Fibroblast of lung (primary cell): Measurements from ENCODE around the gene IL17RA. TPM values are rescaled to one million over a fixed set of nuclear protein-coding genes. Genes with fewer than 3 reads are reported as not detected.

Experiments used
- DNase-seq, 2 donors: peaks; one replicate each; pipeline versions ENCODE4 v3.0.0 to v3.0.0-alpha.2; 2010; ENCODE audit warnings: low read depth in 2 of 2
- H2AFZ ChIP-seq: 2 replicates; pipeline ENCODE4 v1.5.1; 2012; ENCODE audit warnings: low read length, control low read depth, inconsistent platforms
- H3K27ac ChIP-seq: 2 replicates; pipeline ENCODE4 v1.5.1; 2011; ENCODE audit warnings: low read length, control low read depth; ENCODE audit not compliant: insufficient read depth
- H3K27me3 ChIP-seq: 2 replicates; pipeline ENCODE4 v1.5.1; 2011; ENCODE audit warnings: mild to moderate bottlenecking, low read length; ENCODE audit not compliant: control insufficient read depth, insufficient read depth
- H3K36me3 ChIP-seq: 2 replicates; pipeline ENCODE4 v1.5.1; 2011; ENCODE audit warnings: low read length; ENCODE audit not compliant: control insufficient read depth, insufficient read depth
- H3K4me1 ChIP-seq: 2 replicates; pipeline ENCODE4 v1.5.1; 2011; ENCODE audit warnings: low read length; ENCODE audit not compliant: control insufficient read depth, insufficient read depth; ENCODE audit errors: extremely low read depth
- H3K4me2 ChIP-seq: 2 replicates; pipeline ENCODE4 v1.5.1; 2011; ENCODE audit warnings: low read length, control low read depth; ENCODE audit not compliant: insufficient read depth; ENCODE audit errors: extremely low read depth
- H3K4me3 ChIP-seq, 4 experiments: fragments of 200-600 bp in 1 of 4; sonication (generic) in 1 of 4; replicated peaks in 1 of 4; 2 replicates each; pipeline ENCODE4 v1.5.1; 2011 to 2016; ENCODE audit warnings: low read length in 4 of 4, low read depth in 3 of 4, mild to moderate bottlenecking in 3 of 4, control low read depth in 2 of 4, inconsistent platforms in 1 of 4, mixed read lengths in 1 of 4; ENCODE audit not compliant: insufficient read depth in 1 of 4; ENCODE audit errors: control extremely low read depth in 1 of 4
- H3K79me2 ChIP-seq: 2 replicates; pipeline ENCODE4 v1.5.1; 2012; ENCODE audit warnings: mild to moderate bottlenecking, low read length, inconsistent platforms; ENCODE audit not compliant: control insufficient read depth, insufficient read depth
- H3K9ac ChIP-seq: 2 replicates; pipeline ENCODE4 v1.5.1; 2011; ENCODE audit warnings: mild to moderate bottlenecking, low read length, control low read depth; ENCODE audit not compliant: insufficient read depth
- H3K9me3 ChIP-seq: 2 replicates; pipeline ENCODE4 v1.5.1; 2012; ENCODE audit warnings: low read depth, low read length; ENCODE audit not compliant: control insufficient read depth, insufficient read depth
- H4K20me1 ChIP-seq: 2 replicates; pipeline ENCODE4 v1.5.1; 2011; ENCODE audit warnings: low read length; ENCODE audit not compliant: control insufficient read depth, insufficient read depth; ENCODE audit errors: extremely low read depth
- EZH2 ChIP-seq: IDR thresholded peaks from 2 replicates; pipeline ENCODE4 v1.5.1; 2012; ENCODE audit warnings: low read length, control low read depth, mild to moderate bottlenecking; ENCODE audit errors: missing control alignments
- polyA plus RNA-seq, 2 donors: library from polyadenylated mRNA; depleted of rRNA in 1 of 2; stranded (reverse) in 1 of 2; unstranded in 1 of 2; fragments of >200 nt; gene quantifications; 2 replicates each; pipeline ENCODE4 v1.2.1, GENCODE V29; 2011 to 2012; ENCODE audit warnings: missing spikeins in 1 of 2
- total RNA-seq: library from RNA; depleted of rRNA; stranded (reverse); fragments of >200 nt; gene quantifications from 2 replicates; pipeline ENCODE4 v1.2.1, GENCODE V29; 2014
- TF ChIP-seq, protein P1 (sequence below), 2 donors: IDR thresholded peaks in 1 of 2; conservative IDR thresholded peaks in 1 of 2; 1 replicate in 1 of 2; 2 replicates in 1 of 2; pipeline ENCODE4 v1.5.1; 2011 to 2012; ENCODE audit warnings: low read length in 2 of 2, control low read depth in 1 of 2, inconsistent platforms in 1 of 2, low read depth in 1 of 2, mild to moderate bottlenecking in 1 of 2

Gene IL17RA
- total and polyA plus RNA-seq, 2 donors (not counting 1 experiment from before 2014, with no cell fraction given), result 5.3 to 7.1 TPM

- no peaks in the 10 kb centered on the region for H3K79me2 ChIP-seq
- H3K4me3 ChIP-seq, result no peak overlapping the region
- H3K9ac ChIP-seq, result no peak overlapping the region
- DNase-seq, result no peak
- no peaks in the 10 kb centered on the region for H4K20me1 ChIP-seq
- H3K27ac ChIP-seq, result no peak overlapping the region
- no peaks in the 10 kb centered on the region for H3K9me3 ChIP-seq
- H3K4me2 ChIP-seq, result no peak overlapping the region
- TF ChIP-seq, protein P1, sequence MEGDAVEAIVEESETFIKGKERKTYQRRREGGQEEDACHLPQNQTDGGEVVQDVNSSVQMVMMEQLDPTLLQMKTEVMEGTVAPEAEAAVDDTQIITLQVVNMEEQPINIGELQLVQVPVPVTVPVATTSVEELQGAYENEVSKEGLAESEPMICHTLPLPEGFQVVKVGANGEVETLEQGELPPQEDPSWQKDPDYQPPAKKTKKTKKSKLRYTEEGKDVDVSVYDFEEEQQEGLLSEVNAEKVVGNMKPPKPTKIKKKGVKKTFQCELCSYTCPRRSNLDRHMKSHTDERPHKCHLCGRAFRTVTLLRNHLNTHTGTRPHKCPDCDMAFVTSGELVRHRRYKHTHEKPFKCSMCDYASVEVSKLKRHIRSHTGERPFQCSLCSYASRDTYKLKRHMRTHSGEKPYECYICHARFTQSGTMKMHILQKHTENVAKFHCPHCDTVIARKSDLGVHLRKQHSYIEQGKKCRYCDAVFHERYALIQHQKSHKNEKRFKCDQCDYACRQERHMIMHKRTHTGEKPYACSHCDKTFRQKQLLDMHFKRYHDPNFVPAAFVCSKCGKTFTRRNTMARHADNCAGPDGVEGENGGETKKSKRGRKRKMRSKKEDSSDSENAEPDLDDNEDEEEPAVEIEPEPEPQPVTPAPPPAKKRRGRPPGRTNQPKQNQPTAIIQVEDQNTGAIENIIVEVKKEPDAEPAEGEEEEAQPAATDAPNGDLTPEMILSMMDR (conservative IDR thresholded peaks at IDR 0.05 in 1 of 2, IDR thresholded peaks at IDR 0.05 in 1 of 2; ENCODE audit: low read depth in 1 of 2, low read length in 2 of 2), result no peak
- no peak for TF ChIP-seq EZH2
- no peaks in the 10 kb centered on the region for H3K4me1 ChIP-seq
- H2AFZ ChIP-seq, result no peak overlapping the region
- peaks cover 12% of the 10 kb centered on the region for H3K36me3 ChIP-seq
- no peaks in the 10 kb centered on the region for H3K27me3 ChIP-seq
Measured at GRCh38 chr22:17102297-17102667, 17.5 kb downstream of the IL17RA start.

GRCh38 chr22:17103351-17103750, 18.6 kb downstream of the IL17RA start:
- no peak overlapping the region for H3K27ac ChIP-seq
- H3K27me3 ChIP-seq, result no peaks in the 10 kb centered on the region
- no peaks in the 10 kb centered on the region for H3K4me1 ChIP-seq
- H2AFZ ChIP-seq, result no peak overlapping the region
- H3K4me2 ChIP-seq, result no peak overlapping the region
- no peak overlapping the region for H3K4me3 ChIP-seq
- TF ChIP-seq, protein P1 (conservative IDR thresholded peaks at IDR 0.05 in 1 of 2, IDR thresholded peaks at IDR 0.05 in 1 of 2; ENCODE audit: low read depth in 1 of 2, low read length in 2 of 2), result no peak
- no peak for TF ChIP-seq EZH2
- H3K9ac ChIP-seq, result no peak overlapping the region
- no peaks in the 10 kb centered on the region for H4K20me1 ChIP-seq
- no peaks in the 10 kb centered on the region for H3K79me2 ChIP-seq
- DNase-seq, result no peak
- no peaks in the 10 kb centered on the region for H3K9me3 ChIP-seq
- peaks cover 13% of the 10 kb centered on the region for H3K36me3 ChIP-seq

GRCh38 chr22:17104336-17104935, 19.6 kb downstream of the IL17RA start:
- Histone ChIP-seq H3K9ac (no peak overlapping the region), H2AFZ (no peak overlapping the region), H3K4me3 (no peak overlapping the region), H3K4me1 (no peaks in the 10 kb centered on the region), H3K36me3 (peaks cover 18% of the 10 kb centered on the region), H3K27ac (no peak overlapping the region), H3K79me2 (no peaks in the 10 kb centered on the region), H3K27me3 (no peaks in the 10 kb centered on the region), H4K20me1 (no peaks in the 10 kb centered on the region), H3K9me3 (no peaks in the 10 kb centered on the region), H3K4me2 (no peak overlapping the region)
- no peak for DNase-seq
- no peak for TF ChIP-seq EZH2
- TF ChIP-seq, protein P1 (conservative IDR thresholded peaks at IDR 0.05 in 1 of 2, IDR thresholded peaks at IDR 0.05 in 1 of 2; ENCODE audit: low read depth in 1 of 2, low read length in 2 of 2), result no peak
